Suppressor macrophage treated with lipopolysaccharide for 1 hour (primary cell): ENCODE data around the gene MBD5.

Experiments used
- DNase-seq, 3 donors: peaks; one replicate each; pipeline ENCODE4 v3.0.0-alpha.2; 2020 to 2022

The MBD5 gene

GRCh38 chr2:148124271-148124670 is 103.4 kb downstream of the MBD5 start:
- DNase-seq, result no peak

GRCh38 chr2:148130581-148130980 is 109.7 kb downstream of the MBD5 start:
- DNase-seq, result peak in 1 of 3 donors; percentile 8

- peak; percentile 10 to 35 (median 31) for DNase-seq
Observed at GRCh38 chr2:148132412-148132811, 111.5 kb downstream of the MBD5 start.

GRCh38 chr2:148135705-148136104 is 114.8 kb downstream of the MBD5 start:
- no peak for DNase-seq

GRCh38 chr2:148136441-148136840 is 115.5 kb downstream of the MBD5 start:
- DNase-seq, result no peak

GRCh38 chr2:148161909-148162435 is 141.1 kb downstream of the MBD5 start:
- DNase-seq, result no peak

- no peak for DNase-seq
Observed at GRCh38 chr2:148162871-148163270, 142.0 kb downstream of the MBD5 start.

- DNase-seq, result no peak
Observed at GRCh38 chr2:148165975-148166374, 145.1 kb downstream of the MBD5 start.

GRCh38 chr2:148167241-148167766 is 146.4 kb downstream of the MBD5 start:
- no peak for DNase-seq

- DNase-seq, result no peak
Observed at GRCh38 chr2:148167855-148168254, 147.0 kb downstream of the MBD5 start.

- no peak for DNase-seq
Observed at GRCh38 chr2:148172131-148172753, 151.4 kb downstream of the MBD5 start.

GRCh38 chr2:148173168-148173567 is 152.3 kb downstream of the MBD5 start:
- no peak for DNase-seq

GRCh38 chr2:148177559-148177958 is 156.7 kb downstream of the MBD5 start:
- no peak for DNase-seq

- no peak for DNase-seq
Observed at GRCh38 chr2:148179724-148180123, 158.8 kb downstream of the MBD5 start.

GRCh38 chr2:148184976-148185375 is 164.1 kb downstream of the MBD5 start:
- DNase-seq, result peak; percentile 53 to 67 (median 58)

- no peak for DNase-seq
Observed at GRCh38 chr2:148194882-148195281, 174.0 kb downstream of the MBD5 start.

GRCh38 chr2:148201075-148202004 is 180.4 kb downstream of the MBD5 start:
- peak; percentile 35 to 57 (median 42) for DNase-seq

- no peak for DNase-seq
Observed at GRCh38 chr2:148202237-148202636, 181.3 kb downstream of the MBD5 start.

- no peak for DNase-seq
Observed at GRCh38 chr2:148207111-148207510, 186.2 kb downstream of the MBD5 start.

- DNase-seq, result no peak
Observed at GRCh38 chr2:148209603-148210002, 188.7 kb downstream of the MBD5 start.

- DNase-seq, result no peak
Observed at GRCh38 chr2:148218326-148219075, 197.6 kb downstream of the MBD5 start.

GRCh38 chr2:148221166-148221565 is 200.3 kb downstream of the MBD5 start:
- DNase-seq, result peak in 1 of 3 donors; percentile 5

- DNase-seq, result no peak
Observed at GRCh38 chr2:148221926-148222325, 201.0 kb downstream of the MBD5 start.
